Measurements from ENCODE around the gene ABI3. TPM values are rescaled to one million over a fixed set of nuclear protein-coding genes. Genes with fewer than 3 reads are reported as not detected.

Gene ABI3
- total RNA-seq, 1 experiment from 2014 or later = not detected

GRCh38 chr17:49198211-49198610 lies 12.3 kb upstream of the ABI3 start:
- BruUV-seq (replicated peaks) = no TSS peak
- H3K27ac Mint-ChIP-seq (ENCODE audit: unreplicated experiment) = no peak overlapping the region
- TF ChIP-seq CTCF (IDR thresholded peaks at IDR 0.05; ENCODE audit: unreplicated experiment) = no peak
- no peak overlapping the region for H3K4me3 Mint-ChIP-seq (ENCODE audit: low read depth, unreplicated experiment)
- peaks cover 6% of the 10 kb centered on the region for H3K4me1 Mint-ChIP-seq (ENCODE audit: low read depth, unreplicated experiment)
- CTCF ChIA-PET = interaction anchor here (0.6 to 1.8 kb wide), 3 partner anchors 9 to 522 kb away, joined by 3 to 4 read pairs (median 4); no protein-coding TSS in a partner anchor
- peaks cover 35% of the 10 kb centered on the region for H3K27me3 Mint-ChIP-seq (ENCODE audit: unreplicated experiment)
- intact Hi-C loops (cut with micrococcal nuclease; ENCODE audit: unreplicated experiment) = no loop called here
- DNase-seq = no peak
- H3K36me3 Mint-ChIP-seq (ENCODE audit: insufficient read depth, unreplicated experiment) = peaks cover under 1% of the 10 kb centered on the region
- H3K9me3 Mint-ChIP-seq (ENCODE audit: low read depth, unreplicated experiment) = peaks cover 2% of the 10 kb centered on the region

DNA sequence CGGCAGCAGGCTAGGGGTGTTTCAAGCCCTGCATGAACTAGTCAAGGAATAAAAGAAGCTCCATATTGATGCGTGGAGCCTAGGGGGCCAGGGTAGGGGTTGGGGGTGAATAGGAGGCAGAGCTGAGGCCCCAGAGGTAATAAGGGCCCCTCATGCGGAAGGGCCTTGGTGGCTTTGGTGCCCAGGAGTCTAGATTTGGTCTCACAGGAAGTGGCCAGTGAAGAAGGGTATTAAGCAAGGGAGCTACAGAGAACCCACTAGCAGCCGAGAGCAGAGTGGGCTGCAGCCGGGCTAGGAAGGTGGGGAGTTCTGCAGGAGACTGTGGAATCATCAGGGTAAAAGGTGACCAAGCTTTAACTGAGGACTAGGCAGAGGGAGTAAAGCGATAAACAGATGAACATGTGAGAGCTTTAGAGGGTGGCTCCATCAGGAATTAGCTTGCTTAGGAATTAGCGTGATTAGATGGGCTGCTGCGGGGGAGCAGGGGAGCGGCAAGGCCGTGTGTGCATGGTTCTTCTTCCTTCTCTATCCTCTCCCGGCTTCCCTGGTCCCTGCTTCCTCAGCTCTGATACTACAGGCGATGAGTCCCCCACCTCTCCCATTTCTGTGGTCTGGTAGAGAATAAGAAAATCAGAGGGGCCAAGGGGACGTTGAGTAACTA lies 10.0 kb upstream of the ABI3 start:
- Mint-ChIP-seq H3K4me3 (ENCODE audit: low read depth, unreplicated experiment) (no peak overlapping the region), H3K4me1 (ENCODE audit: low read depth, unreplicated experiment) (no peaks in the 10 kb centered on the region), H3K27ac (ENCODE audit: unreplicated experiment) (no peak overlapping the region), H3K27me3 (ENCODE audit: unreplicated experiment) (peaks cover 58% of the 10 kb centered on the region), H3K9me3 (ENCODE audit: low read depth, unreplicated experiment) (peaks cover 2% of the 10 kb centered on the region), H3K36me3 (ENCODE audit: insufficient read depth, unreplicated experiment) (no peaks in the 10 kb centered on the region)
- DNase-seq = no peak
- CTCF ChIA-PET = interaction anchor here (0.6 to 1.5 kb wide), 4 partner anchors 8 to 186 kb away, joined by 3 to 5 read pairs (median 4); no protein-coding TSS in a partner anchor
- no TSS peak for BruUV-seq (replicated peaks)
- intact Hi-C loops (cut with micrococcal nuclease; ENCODE audit: unreplicated experiment) = no loop called here
- TF ChIP-seq CTCF (IDR thresholded peaks at IDR 0.05; ENCODE audit: unreplicated experiment) = no peak

- CTCF ChIA-PET = interaction anchor here (0.6 to 1.5 kb wide), 3 partner anchors 10 to 187 kb away, joined by 3 to 4 read pairs (median 3); no protein-coding TSS in a partner anchor
- no TSS peak for BruUV-seq (replicated peaks)
- H3K27ac Mint-ChIP-seq (ENCODE audit: unreplicated experiment) = no peak overlapping the region
- intact Hi-C loops (cut with micrococcal nuclease; ENCODE audit: unreplicated experiment) = no loop called here
- no peak for DNase-seq
- peaks cover 2% of the 10 kb centered on the region for H3K9me3 Mint-ChIP-seq (ENCODE audit: low read depth, unreplicated experiment)
- H3K36me3 Mint-ChIP-seq (ENCODE audit: insufficient read depth, unreplicated experiment) = no peaks in the 10 kb centered on the region
- no peaks in the 10 kb centered on the region for H3K4me1 Mint-ChIP-seq (ENCODE audit: low read depth, unreplicated experiment)
- H3K4me3 Mint-ChIP-seq (ENCODE audit: low read depth, unreplicated experiment) = no peak overlapping the region
- H3K27me3 Mint-ChIP-seq (ENCODE audit: unreplicated experiment) = peaks cover 68% of the 10 kb centered on the region
- TF ChIP-seq CTCF (IDR thresholded peaks at IDR 0.05; ENCODE audit: unreplicated experiment) = no peak
These were observed 9.0 kb upstream of the ABI3 start for GRCh38 chr17:49201481-49201927.

DNA sequence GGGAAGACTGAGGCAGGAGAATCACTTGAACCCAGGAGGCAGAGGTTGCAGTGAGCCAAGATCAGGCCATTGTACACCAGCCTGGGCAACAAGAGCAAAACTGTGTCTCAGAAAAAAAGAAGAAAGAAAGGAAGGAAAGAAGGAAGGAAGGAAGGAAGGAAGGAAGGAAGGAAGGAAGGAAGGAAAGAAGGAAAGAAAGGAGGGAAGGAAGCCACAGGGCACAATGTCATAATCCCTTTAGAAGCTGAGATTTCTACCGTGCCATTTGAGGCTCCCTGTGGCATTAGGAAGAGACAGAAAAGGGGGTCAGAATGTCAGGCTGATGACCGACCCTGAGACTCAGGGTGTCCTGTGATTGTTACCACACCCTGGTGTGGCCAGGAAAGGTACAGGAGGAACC lies 6.7 kb upstream of the ABI3 start:
- no peak overlapping the region for H3K4me3 Mint-ChIP-seq (ENCODE audit: low read depth, unreplicated experiment)
- H3K9me3 Mint-ChIP-seq (ENCODE audit: low read depth, unreplicated experiment) = peaks cover 2% of the 10 kb centered on the region
- H3K27me3 Mint-ChIP-seq (ENCODE audit: unreplicated experiment) = peaks cover 89% of the 10 kb centered on the region
- H3K36me3 Mint-ChIP-seq (ENCODE audit: insufficient read depth, unreplicated experiment) = no peaks in the 10 kb centered on the region
- no TSS peak for BruUV-seq (replicated peaks)
- H3K27ac Mint-ChIP-seq (ENCODE audit: unreplicated experiment) = no peak overlapping the region
- TF ChIP-seq CTCF (IDR thresholded peaks at IDR 0.05; ENCODE audit: unreplicated experiment) = no peak
- CTCF ChIA-PET = interaction anchor here (0.6 kb wide), 1 partner anchor 72 kb away, joined by 4 read pairs; no protein-coding TSS in a partner anchor
- intact Hi-C loops (cut with micrococcal nuclease; ENCODE audit: unreplicated experiment) = no loop called here
- no peak for DNase-seq
- H3K4me1 Mint-ChIP-seq (ENCODE audit: low read depth, unreplicated experiment) = no peaks in the 10 kb centered on the region
